ENCODE data around the gene TNS3. TPM values are rescaled to one million over a fixed set of nuclear protein-coding genes. Genes with fewer than 3 reads are reported as not detected.

The TNS3 gene
- total RNA-seq, 4 donors from 2014 or later = 34.6 to 52.5 (median 48.6) TPM

DNA sequence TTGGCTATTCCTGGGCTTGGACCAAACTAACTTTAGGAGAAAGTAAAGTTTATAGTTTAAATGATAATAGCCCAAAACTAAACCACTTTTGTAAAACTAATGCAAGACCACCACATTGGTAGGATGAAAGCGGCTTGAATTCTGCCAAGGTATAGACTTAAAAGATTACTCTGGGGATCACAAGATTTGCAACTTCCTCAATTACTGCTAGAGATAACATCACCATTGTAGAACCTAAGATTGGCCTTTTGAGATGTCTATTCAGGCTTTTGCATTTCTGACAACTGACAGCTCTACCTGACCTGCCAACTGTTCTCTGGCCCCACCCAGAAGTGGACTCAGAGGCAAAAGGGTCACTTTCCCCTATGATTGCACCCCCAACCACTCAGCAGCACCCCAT, 162.4 kb downstream of the TNS3 start:
- H3K4me3 ChIP-seq = no peak overlapping the region
- no peak for DNase-seq (ENCODE audit: extremely low spot score)
- H3K36me3 ChIP-seq = peaks cover 4 to 55% (median 13%) of the 10 kb centered on the region in 4 donors
- intact Hi-C loops (cut with DNase I) = no loop called here
- no peaks in the 10 kb centered on the region for H3K9me3 ChIP-seq
- H3K27ac ChIP-seq (replicated peaks in 1 of 4) = no peak overlapping the region
- TF ChIP-seq EP300 (IDR thresholded peaks at IDR 0.05) = no peak
- no peak for TF ChIP-seq POLR2AphosphoS5 (IDR thresholded peaks at IDR 0.05)
- no peak for TF ChIP-seq POLR2A (IDR thresholded peaks at IDR 0.05; ENCODE audit: low read depth)
- TF ChIP-seq, protein P1, sequence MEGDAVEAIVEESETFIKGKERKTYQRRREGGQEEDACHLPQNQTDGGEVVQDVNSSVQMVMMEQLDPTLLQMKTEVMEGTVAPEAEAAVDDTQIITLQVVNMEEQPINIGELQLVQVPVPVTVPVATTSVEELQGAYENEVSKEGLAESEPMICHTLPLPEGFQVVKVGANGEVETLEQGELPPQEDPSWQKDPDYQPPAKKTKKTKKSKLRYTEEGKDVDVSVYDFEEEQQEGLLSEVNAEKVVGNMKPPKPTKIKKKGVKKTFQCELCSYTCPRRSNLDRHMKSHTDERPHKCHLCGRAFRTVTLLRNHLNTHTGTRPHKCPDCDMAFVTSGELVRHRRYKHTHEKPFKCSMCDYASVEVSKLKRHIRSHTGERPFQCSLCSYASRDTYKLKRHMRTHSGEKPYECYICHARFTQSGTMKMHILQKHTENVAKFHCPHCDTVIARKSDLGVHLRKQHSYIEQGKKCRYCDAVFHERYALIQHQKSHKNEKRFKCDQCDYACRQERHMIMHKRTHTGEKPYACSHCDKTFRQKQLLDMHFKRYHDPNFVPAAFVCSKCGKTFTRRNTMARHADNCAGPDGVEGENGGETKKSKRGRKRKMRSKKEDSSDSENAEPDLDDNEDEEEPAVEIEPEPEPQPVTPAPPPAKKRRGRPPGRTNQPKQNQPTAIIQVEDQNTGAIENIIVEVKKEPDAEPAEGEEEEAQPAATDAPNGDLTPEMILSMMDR (IDR thresholded peaks at IDR 0.05) = no peak
- WGBS = 100% methylated on average over 1 of the region's 1 CpG
- peaks cover 0 to 12% (median 2%) of the 10 kb centered on the region in 4 donors for H3K4me1 ChIP-seq
- H3K27me3 ChIP-seq = no peaks in the 10 kb centered on the region

DNA sequence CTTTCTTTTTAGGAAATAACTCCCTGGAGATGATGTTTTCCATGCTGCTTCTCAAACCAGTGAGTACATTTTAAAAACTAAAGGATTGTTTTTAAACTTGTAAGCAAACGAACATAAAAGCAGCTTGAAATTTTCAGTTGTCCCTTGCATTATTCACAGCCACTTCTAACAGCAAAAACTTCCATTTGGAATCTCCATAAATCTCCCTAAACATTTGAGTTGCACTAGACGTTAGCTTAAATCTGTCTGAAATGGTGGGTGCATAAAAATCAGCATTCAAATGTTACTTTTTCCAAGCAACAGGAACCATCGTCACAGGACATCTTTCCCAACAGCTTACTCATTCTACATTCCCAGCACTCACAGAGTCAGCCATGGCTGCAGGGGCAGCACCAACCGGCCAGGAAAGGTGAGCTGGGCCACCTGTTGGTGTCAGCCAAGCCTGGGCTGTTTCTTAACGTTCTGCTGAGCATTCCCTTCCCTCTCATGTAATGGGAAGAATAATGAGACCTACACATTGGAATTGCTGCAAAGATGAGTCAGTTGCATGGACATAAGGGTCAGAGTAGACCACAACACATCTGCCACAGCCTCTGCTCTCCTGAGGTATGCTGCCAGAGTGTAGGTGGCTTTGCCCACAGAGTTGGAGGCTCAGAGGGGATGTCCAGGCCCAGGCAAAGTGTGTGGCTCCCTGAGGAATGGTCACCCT, 163.2 kb downstream of the TNS3 start:
- 63% methylated on average over 5 of the region's 5 CpGs for WGBS
- Histone ChIP-seq H3K4me1 (peaks cover 0 to 12% (median 3%) of the 10 kb centered on the region in 4 donors), H3K9me3 (no peaks in the 10 kb centered on the region), H3K4me3 (no peak overlapping the region), H3K27ac (replicated peaks in 1 of 4) (no peak overlapping the region), H3K27me3 (no peaks in the 10 kb centered on the region), H3K36me3 (peaks cover 5 to 55% (median 14%) of the 10 kb centered on the region in 4 donors)
- no peak for DNase-seq (ENCODE audit: extremely low spot score)
- intact Hi-C loops (cut with DNase I) = no loop called here
- TF ChIP-seq, protein P1 (IDR thresholded peaks at IDR 0.05) = no peak
- TF ChIP-seq EP300 (IDR thresholded peaks at IDR 0.05) (no peak), POLR2AphosphoS5 (IDR thresholded peaks at IDR 0.05) (no peak), POLR2A (IDR thresholded peaks at IDR 0.05; ENCODE audit: low read depth) (no peak)

DNA sequence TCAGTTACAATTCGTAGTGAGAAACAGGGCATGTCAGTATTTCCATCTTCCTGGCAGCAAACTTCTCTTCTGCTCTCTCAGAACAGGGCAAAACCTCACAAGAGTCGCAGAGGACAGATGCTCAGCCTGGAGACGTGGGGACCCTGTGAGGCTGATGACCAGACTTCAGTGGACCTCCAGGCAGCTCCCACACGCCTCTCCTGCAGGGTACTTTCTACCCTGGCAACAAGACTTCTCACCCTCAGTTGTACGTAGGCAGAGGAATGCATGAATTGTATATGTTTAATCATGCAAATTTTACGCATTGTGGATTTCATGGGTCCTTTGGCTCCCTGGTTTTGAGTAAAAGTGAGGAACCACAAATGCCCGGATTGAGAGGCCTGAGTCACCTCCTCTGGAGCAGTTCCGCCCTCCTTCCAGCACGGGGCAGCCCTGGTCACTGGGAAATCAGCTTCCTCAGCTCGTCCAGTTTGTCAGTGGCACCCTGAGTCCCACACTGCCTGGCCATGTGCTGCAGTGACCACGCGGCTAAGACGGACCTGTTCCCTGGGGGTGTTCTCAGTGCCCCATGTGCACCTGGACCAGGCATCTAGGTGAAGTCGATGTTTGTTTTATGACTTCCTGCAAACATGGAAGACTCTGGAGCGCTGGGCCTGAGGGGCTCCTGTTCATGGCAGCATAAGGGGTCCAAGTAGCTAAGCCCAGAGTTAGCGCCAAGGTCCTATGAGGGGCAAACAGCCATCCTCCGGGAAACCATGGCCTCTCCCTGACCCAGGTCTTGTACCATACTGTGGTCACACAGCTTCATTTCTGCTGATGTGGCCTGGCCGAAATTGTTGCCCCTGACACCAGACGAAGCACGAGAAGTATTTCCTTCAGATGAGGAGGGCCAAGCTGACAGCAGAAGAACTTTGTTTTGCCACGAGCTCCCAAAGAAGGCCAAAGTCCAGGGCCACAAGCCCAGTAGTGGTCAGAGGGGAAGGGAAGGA, 165.1 kb downstream of the TNS3 start:
- no peak for TF ChIP-seq EP300 (IDR thresholded peaks at IDR 0.05)
- TF ChIP-seq POLR2A (IDR thresholded peaks at IDR 0.05; ENCODE audit: low read depth) = no peak
- TF ChIP-seq POLR2AphosphoS5 (IDR thresholded peaks at IDR 0.05) = no peak
- TF ChIP-seq, protein P1 (IDR thresholded peaks at IDR 0.05) = no peak
- DNase-seq (ENCODE audit: extremely low spot score) = no peak
- H3K27me3 ChIP-seq = no peaks in the 10 kb centered on the region
- H3K9me3 ChIP-seq = no peaks in the 10 kb centered on the region
- peaks cover 0 to 3% (median 0%) of the 10 kb centered on the region in 4 donors for H3K4me1 ChIP-seq
- intact Hi-C loops (cut with DNase I) = no loop called here
- H3K4me3 ChIP-seq = no peak overlapping the region
- H3K36me3 ChIP-seq = peaks cover 11 to 53% (median 16%) of the 10 kb centered on the region in 4 donors
- 91% methylated on average over 18 of the region's 21 CpGs for WGBS
- no peak overlapping the region for H3K27ac ChIP-seq (replicated peaks in 1 of 4)

DNA sequence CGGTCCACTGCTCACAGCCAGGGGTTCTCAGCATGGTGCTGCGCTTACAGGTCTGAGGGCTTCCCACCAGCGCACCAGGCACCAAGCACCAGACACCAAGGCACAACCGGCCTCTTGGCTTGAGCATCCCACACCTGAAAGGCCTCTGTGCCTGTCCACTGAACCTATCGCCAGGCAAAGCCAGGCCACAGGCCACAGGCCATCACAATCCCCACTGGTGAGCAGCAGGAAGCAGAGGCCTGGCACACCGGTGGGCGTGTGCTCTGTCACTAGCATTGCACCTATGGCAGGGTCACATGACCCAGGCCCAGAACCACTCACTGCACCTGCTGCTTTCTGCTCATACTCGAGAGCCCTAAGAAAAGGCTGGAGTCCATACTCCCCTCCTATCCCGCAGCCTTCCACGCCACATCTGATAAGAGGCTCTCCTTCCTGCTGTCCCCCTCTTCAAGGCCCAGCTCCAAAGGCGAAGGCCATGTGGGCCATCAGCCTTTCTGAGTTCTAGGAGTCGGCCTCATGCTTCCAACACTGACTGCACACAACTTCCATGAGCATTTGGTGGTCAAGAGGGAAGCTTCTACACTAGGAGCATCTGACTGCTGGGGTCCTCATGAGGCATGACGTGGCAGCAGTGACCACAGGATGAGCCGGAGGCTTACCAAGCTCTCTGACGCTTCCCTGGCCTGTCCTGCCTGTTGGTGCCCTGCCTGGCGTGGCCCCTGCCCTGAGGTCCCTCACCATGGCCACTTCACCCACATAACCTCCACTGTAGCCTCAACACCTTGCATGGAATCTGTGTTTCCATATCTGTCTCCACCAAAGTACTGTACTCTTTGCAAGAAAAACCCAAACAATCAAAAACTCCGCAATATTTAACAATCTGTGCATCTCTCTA, 166.3 kb downstream of the TNS3 start:
- 93% methylated on average over 14 of the region's 17 CpGs for WGBS
- TF ChIP-seq POLR2AphosphoS5 (IDR thresholded peaks at IDR 0.05) (no peak), POLR2A (IDR thresholded peaks at IDR 0.05; ENCODE audit: low read depth) (no peak), EP300 (IDR thresholded peaks at IDR 0.05) (no peak)
- TF ChIP-seq, protein P1 (IDR thresholded peaks at IDR 0.05) = no peak
- Histone ChIP-seq H3K27ac (replicated peaks in 1 of 4) (no peak overlapping the region), H3K27me3 (no peaks in the 10 kb centered on the region), H3K9me3 (no peaks in the 10 kb centered on the region), H3K36me3 (peaks cover 11 to 62% (median 20%) of the 10 kb centered on the region in 4 donors), H3K4me3 (no peak overlapping the region), H3K4me1 (peaks cover 0 to 3% (median 0%) of the 10 kb centered on the region in 4 donors)
- DNase-seq (ENCODE audit: extremely low spot score) = no peak
- intact Hi-C loops (cut with DNase I) = no loop called here
